OCI-LY1 (cell line): Measurements from ENCODE around the gene PRPF38B.

Source experiments
- H2AFZ ChIP-seq: fragments of 200-600 bp; sonication (generic), shearing (Covaris generic); 2 replicates; pipeline ENCODE4 v1.6.0; 2014; ENCODE audit warnings: antibody characterized with exemption, mild to moderate bottlenecking, low read length
- H3F3A ChIP-seq: fragments of 200-600 bp; sonication (generic), shearing (Covaris generic); 2 replicates; pipeline ENCODE4 v1.6.0; 2014; ENCODE audit warnings: mild to moderate bottlenecking, antibody characterized with exemption, low read length, moderate library complexity; ENCODE audit not compliant: insufficient read depth
- H3K27ac ChIP-seq: fragments of 200-600 bp; sonication (generic); 2 replicates; pipeline ENCODE4 v1.5.1; 2014; ENCODE audit warnings: low read length, mixed run types, mild to moderate bottlenecking, low read depth; ENCODE audit not compliant: poor library complexity, severe bottlenecking
- H3K27me3 ChIP-seq: fragments of 200-600 bp; sonication (generic); 2 replicates; pipeline ENCODE4 v1.6.0; 2014; ENCODE audit warnings: antibody characterized with exemption, mild to moderate bottlenecking, low read length, moderate library complexity; ENCODE audit not compliant: insufficient read depth
- H3K36me3 ChIP-seq: fragments of 200-600 bp; sonication (generic); 2 replicates; pipeline ENCODE4 v1.6.1; 2014; ENCODE audit warnings: mild to moderate bottlenecking, antibody characterized with exemption, low read length, moderate library complexity, mixed read lengths; ENCODE audit not compliant: insufficient read depth
- H3K4me1 ChIP-seq: fragments of 200-600 bp; sonication (generic); 2 replicates; pipeline ENCODE4 v1.5.1; 2014; ENCODE audit warnings: mild to moderate bottlenecking, low read length, moderate library complexity; ENCODE audit not compliant: insufficient read depth, severe bottlenecking
- H3K4me2 ChIP-seq: fragments of 200-600 bp; sonication (generic), shearing (Covaris generic); 2 replicates; pipeline ENCODE4 v1.6.1; 2014; ENCODE audit warnings: low read length
- H3K4me3 ChIP-seq: fragments of 200-600 bp; sonication (generic); 2 replicates; pipeline ENCODE4 v1.5.1; 2014; ENCODE audit warnings: low read length, low read depth, mild to moderate bottlenecking, mixed read lengths; ENCODE audit not compliant: poor library complexity, severe bottlenecking
- H3K79me2 ChIP-seq: fragments of 200-600 bp; shearing (Covaris generic); 2 replicates; pipeline ENCODE4 v1.6.1; 2016; ENCODE audit warnings: mixed run types, low read length, mixed read lengths; ENCODE audit not compliant: insufficient read depth
- H3K9ac ChIP-seq: fragments of 200-600 bp; sonication (generic), shearing (Covaris generic); 2 replicates; pipeline ENCODE4 v1.6.1; 2014; ENCODE audit warnings: mild to moderate bottlenecking, low read length, mixed read lengths
- H3K9me2 ChIP-seq: fragments of 200-600 bp; sonication (generic), shearing (Covaris generic); 2 replicates; pipeline ENCODE4 v1.6.1; 2014; ENCODE audit warnings: low read depth, mild to moderate bottlenecking, low read length, mixed read lengths
- H3K9me3 ChIP-seq: fragments of 200-600 bp; shearing (Covaris generic); 2 replicates; pipeline ENCODE4 v1.6.1; 2014; ENCODE audit warnings: low read length, mixed read lengths
- H4K20me1 ChIP-seq: fragments of 200-600 bp; sonication (generic), shearing (Covaris generic); 2 replicates; pipeline ENCODE4 v1.6.0; 2016; ENCODE audit warnings: mild to moderate bottlenecking, low read length; ENCODE audit not compliant: insufficient read depth
- EZH2 ChIP-seq: fragments of 200-600 bp; sonication (generic), shearing (Covaris generic); IDR thresholded peaks from 2 replicates; pipeline ENCODE4 v1.8.0; 2017; ENCODE audit warnings: borderline replicate concordance, mixed run types, mild to moderate bottlenecking, antibody characterized with exemption, low read length, moderate library complexity, mixed read lengths
- TF ChIP-seq, protein P1 (sequence below): fragments of 200-600 bp; sonication (generic), shearing (Covaris generic); IDR thresholded peaks from 2 replicates; pipeline ENCODE4 v1.5.1; 2017; ENCODE audit warnings: mild to moderate bottlenecking, antibody characterized with exemption, low read length, moderate library complexity, mixed read lengths

The PRPF38B gene

DNA sequence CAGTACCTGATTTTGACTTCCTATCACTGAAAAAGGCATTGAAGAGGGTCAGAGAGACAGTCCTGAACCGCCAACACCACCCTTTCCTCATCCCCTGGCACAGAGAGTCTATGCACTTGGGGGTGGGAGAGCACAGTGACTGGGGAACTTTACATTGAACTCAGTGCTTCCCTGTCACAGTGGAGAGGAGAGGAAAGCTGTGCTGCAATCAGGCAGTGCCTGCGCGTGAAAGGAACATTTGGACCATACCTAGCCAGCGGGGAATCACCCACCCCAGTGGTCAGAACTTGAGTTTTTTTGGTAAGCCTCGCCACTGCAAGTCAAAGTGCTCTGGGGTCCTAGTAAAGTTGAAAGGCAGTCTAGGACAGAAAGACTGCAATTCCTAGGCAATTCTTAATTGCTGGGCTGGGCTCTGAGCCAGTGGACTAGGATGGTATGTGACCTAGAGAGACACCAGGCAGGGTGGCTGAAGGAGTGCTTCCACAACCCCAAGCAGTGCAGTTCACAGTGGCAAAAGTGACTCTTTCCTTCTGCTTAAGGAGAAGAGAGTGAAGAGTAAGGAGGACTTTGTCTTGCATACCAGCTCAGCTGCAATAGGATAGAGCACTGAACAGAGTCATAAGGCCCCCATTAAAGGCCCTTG is 21.9 kb upstream of the PRPF38B start:
- Histone ChIP-seq H3K36me3 (no peaks in the 10 kb centered on the region; the same call in 1 of the 2 replicates), H2AFZ (no peak overlapping the region)

DNA sequence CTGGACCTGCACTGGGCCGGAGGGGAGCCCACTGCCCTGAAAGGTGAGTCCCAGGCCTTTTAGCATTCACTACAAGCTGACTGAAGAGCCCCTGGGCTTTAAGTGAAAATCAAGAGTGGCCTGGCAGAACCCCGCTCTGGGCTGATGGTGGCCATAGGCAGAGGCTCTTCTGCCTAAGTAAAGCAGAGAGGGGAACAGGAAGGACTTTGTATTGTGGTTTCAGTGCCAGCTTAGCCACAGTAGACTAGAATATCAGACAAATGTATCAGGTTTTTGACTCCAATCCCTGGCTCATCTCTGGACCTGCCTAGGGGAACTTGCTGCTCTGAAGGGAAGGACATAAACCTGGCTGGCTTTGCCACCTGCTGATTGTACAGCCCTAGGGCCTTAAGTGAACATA is 21.0 kb upstream of the PRPF38B start:
- Histone ChIP-seq H3K4me2 (no peak overlapping the region), H3K4me1 (no peaks in the 10 kb centered on the region), H3K9ac (no peak overlapping the region), H3K4me3 (no peak overlapping the region), H3K9me3 (no peaks in the 10 kb centered on the region), H3K79me2 (no peaks in the 10 kb centered on the region), H3F3A (no peaks in the 10 kb centered on the region), H3K36me3 (no peaks in the 10 kb centered on the region; the same call in 1 of the 2 replicates), H4K20me1 (no peaks in the 10 kb centered on the region), H2AFZ (no peak overlapping the region), H3K9me2 (no peaks in the 10 kb centered on the region), H3K27ac (no peak overlapping the region), H3K27me3 (no peaks in the 10 kb centered on the region)
- TF ChIP-seq EZH2 = no peak
- TF ChIP-seq, protein P1, sequence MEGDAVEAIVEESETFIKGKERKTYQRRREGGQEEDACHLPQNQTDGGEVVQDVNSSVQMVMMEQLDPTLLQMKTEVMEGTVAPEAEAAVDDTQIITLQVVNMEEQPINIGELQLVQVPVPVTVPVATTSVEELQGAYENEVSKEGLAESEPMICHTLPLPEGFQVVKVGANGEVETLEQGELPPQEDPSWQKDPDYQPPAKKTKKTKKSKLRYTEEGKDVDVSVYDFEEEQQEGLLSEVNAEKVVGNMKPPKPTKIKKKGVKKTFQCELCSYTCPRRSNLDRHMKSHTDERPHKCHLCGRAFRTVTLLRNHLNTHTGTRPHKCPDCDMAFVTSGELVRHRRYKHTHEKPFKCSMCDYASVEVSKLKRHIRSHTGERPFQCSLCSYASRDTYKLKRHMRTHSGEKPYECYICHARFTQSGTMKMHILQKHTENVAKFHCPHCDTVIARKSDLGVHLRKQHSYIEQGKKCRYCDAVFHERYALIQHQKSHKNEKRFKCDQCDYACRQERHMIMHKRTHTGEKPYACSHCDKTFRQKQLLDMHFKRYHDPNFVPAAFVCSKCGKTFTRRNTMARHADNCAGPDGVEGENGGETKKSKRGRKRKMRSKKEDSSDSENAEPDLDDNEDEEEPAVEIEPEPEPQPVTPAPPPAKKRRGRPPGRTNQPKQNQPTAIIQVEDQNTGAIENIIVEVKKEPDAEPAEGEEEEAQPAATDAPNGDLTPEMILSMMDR = no peak

More for the DNA sequence above, 21.9 kb upstream of the PRPF38B start:
- H3K9ac ChIP-seq = no peak overlapping the region
- no peaks in the 10 kb centered on the region for H4K20me1 ChIP-seq
- no peaks in the 10 kb centered on the region for H3K9me3 ChIP-seq
- H3K4me1 ChIP-seq = no peaks in the 10 kb centered on the region
- H3K9me2 ChIP-seq = no peaks in the 10 kb centered on the region
- no peaks in the 10 kb centered on the region for H3K79me2 ChIP-seq
- no peak for TF ChIP-seq EZH2
- TF ChIP-seq, protein P1 = no peak
- no peak overlapping the region for H3K27ac ChIP-seq
- H3K4me2 ChIP-seq = no peak overlapping the region
- H3K27me3 ChIP-seq = no peaks in the 10 kb centered on the region
- H3K4me3 ChIP-seq = no peak overlapping the region
- no peaks in the 10 kb centered on the region for H3F3A ChIP-seq

DNA sequence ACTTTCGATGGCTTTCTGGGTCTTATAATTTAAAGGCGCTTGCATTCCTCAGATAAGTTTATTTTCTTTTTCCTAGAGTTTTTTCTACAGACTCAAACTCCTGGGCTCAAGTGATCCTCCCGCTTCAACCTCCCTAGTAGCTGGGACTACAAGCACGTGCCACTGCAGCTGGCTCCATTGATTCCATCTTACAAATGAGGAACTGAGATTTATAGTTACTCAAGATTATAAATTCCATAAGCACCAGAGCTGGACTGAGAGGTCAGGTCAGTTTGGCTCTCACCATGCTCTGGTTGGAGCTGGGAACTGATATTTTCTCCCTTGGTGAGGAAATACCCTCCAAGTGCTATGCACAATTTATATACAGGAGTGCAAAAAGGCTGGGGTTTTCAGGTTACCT is 13.4 kb upstream of the PRPF38B start:
- Histone ChIP-seq H3K27ac (no peak overlapping the region), H3K9me3 (no peaks in the 10 kb centered on the region), H3K9me2 (no peaks in the 10 kb centered on the region), H3K4me3 (no peak overlapping the region), H3F3A (no peaks in the 10 kb centered on the region), H3K4me1 (peaks cover 9% of the 10 kb centered on the region), H3K9ac (no peak overlapping the region), H2AFZ (no peak overlapping the region), H3K79me2 (no peaks in the 10 kb centered on the region), H3K27me3 (no peaks in the 10 kb centered on the region; the same call in 1 of the 2 replicates), H3K4me2 (no peak overlapping the region), H3K36me3 (no peaks in the 10 kb centered on the region), H4K20me1 (no peaks in the 10 kb centered on the region)
- TF ChIP-seq, protein P1 = no peak
- TF ChIP-seq EZH2 = no peak
